HepG2 (cell line): ENCODE data around the gene POLR3H. TPM values are rescaled to one million over a fixed set of nuclear protein-coding genes. Genes with fewer than 3 reads are reported as not detected.

Experiments used
- ARNT ChIP-seq: fragments of 450-650 bp; IDR thresholded peaks from 2 replicates; pipeline ENCODE4 v1.6.1; 2017
- CEBPZ ChIP-seq: IDR thresholded peaks from 2 replicates; pipeline ENCODE4 v1.6.1; 2012; ENCODE audit warnings: low read length, improper control_type of control experiment
- DDIT3 ChIP-seq: sonication (generic); formaldehyde crosslinking; IDR thresholded peaks from 2 replicates; pipeline ENCODE4 v1.4.0; 2020; ENCODE audit warnings: mild to moderate bottlenecking, missing genetic modification reagents
- FOSL1 ChIP-seq: sonication (generic); formaldehyde crosslinking; IDR thresholded peaks from 2 replicates; pipeline ENCODE4 v1.9.0; 2021; ENCODE audit warnings: missing genetic modification reagents, borderline replicate concordance
- FOSL2 ChIP-seq: sonication (generic); formaldehyde crosslinking; IDR thresholded peaks from 2 replicates; pipeline ENCODE4 v1.4.0; 2020; ENCODE audit warnings: missing genetic modification reagents
- GZF1 ChIP-seq: sonication (generic); formaldehyde crosslinking; IDR thresholded peaks from 2 replicates; pipeline ENCODE4 v1.5.1; 2020; ENCODE audit warnings: mild to moderate bottlenecking, missing genetic modification reagents
- IKZF5 ChIP-seq: IDR thresholded peaks from 2 replicates; pipeline ENCODE4 v1.6.1; 2018; ENCODE audit warnings: missing genetic modification reagents, mild to moderate bottlenecking, missing compliant biosample characterization
- JUN ChIP-seq: sonication (generic); formaldehyde crosslinking; IDR thresholded peaks from 2 replicates; pipeline ENCODE4 v1.4.0; 2020; ENCODE audit warnings: mild to moderate bottlenecking, missing genetic modification reagents
- MBNL3 ChIP-seq: fragments of 250-450 bp; sonication (Bioruptor Pico); conservative IDR thresholded peaks from 2 replicates; pipeline ENCODE4 v1.8.0; 2022; ENCODE audit warnings: mild to moderate bottlenecking, inconsistent platforms
- MED1 ChIP-seq: sonication (generic); formaldehyde crosslinking; IDR thresholded peaks from 2 replicates; pipeline ENCODE4 v1.4.0; 2020; ENCODE audit warnings: missing genetic modification reagents
- MYC ChIP-seq: sonication (generic); formaldehyde crosslinking; IDR thresholded peaks from 2 replicates; pipeline ENCODE4 v1.9.0; 2021; ENCODE audit warnings: missing genetic modification reagents, borderline replicate concordance
- MZF1 ChIP-seq: sonication (generic); formaldehyde crosslinking; IDR thresholded peaks from 2 replicates; pipeline ENCODE4 v1.8.1; 2023; ENCODE audit warnings: mild to moderate bottlenecking, missing genetic modification reagents, borderline replicate concordance
- SNAI1 ChIP-seq: sonication (generic); formaldehyde crosslinking; IDR thresholded peaks from 2 replicates; pipeline ENCODE4 v1.5.0; 2020; ENCODE audit warnings: mild to moderate bottlenecking, missing genetic modification reagents, borderline replicate concordance
- ZEB1 ChIP-seq: IDR thresholded peaks from 2 replicates; pipeline ENCODE4 v1.6.1; 2012; ENCODE audit warnings: mild to moderate bottlenecking, low read depth, inconsistent platforms; ENCODE audit not compliant: insufficient replicate concordance
- ZKSCAN1 ChIP-seq: fragments of 150-350 bp; IDR thresholded peaks from 2 replicates; pipeline ENCODE4 v1.6.1; 2014; ENCODE audit warnings: low read length
- ZNF280D ChIP-seq: sonication (generic); formaldehyde crosslinking; IDR thresholded peaks from 2 replicates; pipeline ENCODE4 v1.5.1; 2020; ENCODE audit warnings: mild to moderate bottlenecking, missing genetic modification reagents
- ZNF362 ChIP-seq: sonication (generic); formaldehyde crosslinking; IDR thresholded peaks from 2 replicates; pipeline ENCODE4 v1.4.0; 2020; ENCODE audit warnings: missing genetic modification reagents, mild to moderate bottlenecking, borderline replicate concordance
- ZNF432 ChIP-seq: sonication (generic); formaldehyde crosslinking; IDR thresholded peaks from 2 replicates; pipeline ENCODE4 v1.5.0; 2020; ENCODE audit warnings: missing genetic modification reagents, mild to moderate bottlenecking, borderline replicate concordance
- ZNF577 ChIP-seq: sonication (generic); formaldehyde crosslinking; IDR thresholded peaks from 2 replicates; pipeline ENCODE4 v1.4.0; 2020; ENCODE audit warnings: mild to moderate bottlenecking, low read depth, missing genetic modification reagents, borderline replicate concordance
- ZNF629 ChIP-seq: sonication (generic); formaldehyde crosslinking; conservative IDR thresholded peaks from 2 replicates; pipeline ENCODE4 v1.5.0; 2020; ENCODE audit warnings: missing genetic modification reagents
- ZNF746 ChIP-seq: sonication (generic); formaldehyde crosslinking; IDR thresholded peaks from 2 replicates; pipeline ENCODE4 v1.8.0; 2022; ENCODE audit warnings: mild to moderate bottlenecking, missing genetic modification reagents
- polyA plus RNA-seq, 8 experiments: library from polyadenylated mRNA; depleted of rRNA in 3 of 8; stranded (reverse) in 7 of 8; unstranded in 1 of 8; fragments of >200 nt; fragmentation: Illumina TruSeq in 4 of 8; extraction: Trizol in 4 of 8; gene quantifications; 2 replicates each; pipeline versions ENCODE4 v1.2.1 to v1.2.3, GENCODE V29; 2011 to 2016; ENCODE audit warnings: low read depth in 4 of 8, missing spikeins in 1 of 8, mixed read lengths in 1 of 8; ENCODE audit not compliant: insufficient read depth in 1 of 8
- total RNA-seq, 5 experiments: library from RNA; depleted of rRNA; stranded (reverse); fragments of >200 nt; fragmentation: Illumina TruSeq; extraction: Trizol; gene quantifications; 2 replicates each; pipeline ENCODE4 v1.2.3, GENCODE V29; 2016; ENCODE audit warnings: low read depth in 1 of 5

The POLR3H gene
- total and polyA plus RNA-seq, 2 of the 13 experiments (the other 11 are each of a cell fraction or from before 2014, with no cell fraction given) = 10.3 to 28.6 TPM

- no peak for TF ChIP-seq SNAI1 (CRISPR knock-in tag)
- TF ChIP-seq ZNF362 (CRISPR knock-in tag) = peak; percentile 60; the same call in 1 of the 2 replicates
- TF ChIP-seq GZF1 (CRISPR knock-in tag) = no peak
- no peak for TF ChIP-seq CEBPZ
- TF ChIP-seq JUN = 0 out of 2 replicates have a peak, but pooled peaks have one; percentile 38
- no peak for TF ChIP-seq ARNT
- TF ChIP-seq FOSL1 (CRISPR knock-in tag) = no peak
- no peak for TF ChIP-seq MYC (CRISPR knock-in tag)
- TF ChIP-seq FOSL2 (CRISPR knock-in tag) = peak; percentile 82
- TF ChIP-seq ZEB1 = no peak
- TF ChIP-seq IKZF5 (CRISPR knock-in tag) = no peak
- no peak for TF ChIP-seq ZNF280D (CRISPR knock-in tag)
- TF ChIP-seq ZNF432 (CRISPR knock-in tag) = no peak
- TF ChIP-seq ZNF746 = no peak
- no peak for TF ChIP-seq ZNF577 (CRISPR knock-in tag)
- no peak for TF ChIP-seq DDIT3 (CRISPR knock-in tag)
- TF ChIP-seq MBNL3 = no peak
- no peak for TF ChIP-seq MZF1 (CRISPR knock-in tag)
- TF ChIP-seq ZNF629 = peak; percentile 60
- no peak for TF ChIP-seq ZKSCAN1
- TF ChIP-seq MED1 (CRISPR knock-in tag) = peak; percentile 16; the same call in 1 of the 2 replicates
These were observed 21.3 kb upstream of the POLR3H start (continued) for GRCh38 chr22:41565403-41566054.
